Thoracic aorta endothelial cell (primary cell): ENCODE measurements around the gene GSTA2. TPM values are rescaled to one million over a fixed set of nuclear protein-coding genes. Genes with fewer than 3 reads are reported as not detected.

Source experiments
- total RNA-seq: library from RNA; depleted of rRNA; stranded (reverse); fragments of >200 nt; gene quantifications from 2 replicates; pipeline ENCODE4 v1.2.3, GENCODE V29; 2012

Gene GSTA2
- total RNA-seq: not detected in 2 replicates

DNA sequence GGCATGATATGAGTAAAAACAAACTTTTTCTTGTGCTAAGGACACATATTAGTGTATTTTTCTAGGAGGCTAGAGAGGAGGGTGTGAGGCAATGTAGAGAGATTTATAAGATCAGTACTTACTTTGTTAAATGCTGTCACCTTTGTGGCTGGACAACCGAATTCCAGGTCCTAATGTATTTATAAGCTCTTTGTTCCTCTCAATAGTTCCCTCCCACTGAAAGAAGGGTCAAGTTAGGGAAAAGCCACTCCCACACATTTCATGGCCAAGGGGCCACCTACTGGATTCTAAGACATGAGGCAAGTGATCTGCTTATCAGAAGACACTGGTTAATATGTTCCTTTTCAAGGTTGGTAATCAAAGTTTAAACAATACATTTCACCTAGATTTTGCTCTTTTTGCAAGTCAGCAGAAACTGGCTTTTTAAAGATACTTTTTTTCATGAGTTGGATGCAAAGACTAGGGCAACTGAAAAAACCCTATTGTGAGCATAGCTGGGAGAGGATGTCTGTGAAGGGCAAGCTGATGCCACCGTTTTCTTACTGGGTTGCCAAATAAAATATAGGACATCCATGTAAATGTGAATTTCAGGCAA lies at the start of gene GSTA2:
Gene GSTA2 (minus strand): TSS at position 154 of the 595 bp plus-strand sequence. CDS start 5,528 bp downstream, outside the sequence.

DNA sequence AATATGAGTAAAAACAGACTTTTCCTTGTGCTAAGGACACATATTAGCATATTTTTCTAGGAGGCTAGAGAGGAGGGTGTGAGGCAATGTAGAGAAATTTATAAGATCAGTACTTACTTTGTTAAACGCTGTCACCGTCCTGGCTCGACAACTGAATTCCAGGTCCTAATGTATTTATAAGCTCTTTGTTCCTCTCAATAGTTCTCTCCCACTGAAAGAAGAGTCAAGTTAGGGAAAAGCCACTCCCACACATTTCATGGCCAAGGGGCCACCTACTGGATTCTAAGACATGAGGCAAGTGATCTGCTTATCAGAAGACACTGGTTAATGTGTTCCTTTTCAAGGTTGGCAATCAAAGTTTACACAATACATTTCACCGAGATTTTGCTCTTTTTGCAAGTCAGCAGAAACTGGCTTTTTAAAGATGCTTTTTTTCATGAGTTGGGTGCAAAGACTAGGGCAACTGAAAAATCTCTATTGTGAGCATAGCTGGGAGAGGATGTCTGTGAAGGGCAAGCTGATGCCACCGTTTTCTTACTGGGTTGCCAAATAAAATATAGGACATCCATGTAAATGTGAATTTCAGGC lies 40.5 kb upstream of the GSTA2 start, which contains the start of gene GSTA1:
Gene GSTA1 (minus strand): TSS at position 149 of the 588 bp plus-strand sequence. CDS start 4,549 bp downstream, outside the sequence.

Other genes with a start within 250 kb of the GSTA2 start
- gene TRAM2, start 186.4 kb downstream of the GSTA2 start, total RNA-seq: 97.6 and 101 TPM in 2 replicates
- 24.2 and 27.3 TPM in 2 replicates for gene TMEM14A, start 92.4 kb downstream of the GSTA2 start, total RNA-seq
- gene GSTA1, start 40.3 kb upstream of the GSTA2 start, total RNA-seq: not detected in 2 replicates
- not detected in 2 replicates for gene GSTA5, start 77.3 kb upstream of the GSTA2 start, total RNA-seq
- not detected in 2 replicates for gene GSTA3, start 146.2 kb upstream of the GSTA2 start, total RNA-seq
- gene GSTA4, start 231.8 kb upstream of the GSTA2 start, total RNA-seq: 23.3 and 24.7 TPM in 2 replicates